ENCODE measurements around the gene VSTM2L. TPM values are rescaled to one million over a fixed set of nuclear protein-coding genes. Genes with fewer than 3 reads are reported as not detected.

VSTM2L gene
- total RNA-seq, 1 experiment from 2014 or later: 0.71 TPM

DNA sequence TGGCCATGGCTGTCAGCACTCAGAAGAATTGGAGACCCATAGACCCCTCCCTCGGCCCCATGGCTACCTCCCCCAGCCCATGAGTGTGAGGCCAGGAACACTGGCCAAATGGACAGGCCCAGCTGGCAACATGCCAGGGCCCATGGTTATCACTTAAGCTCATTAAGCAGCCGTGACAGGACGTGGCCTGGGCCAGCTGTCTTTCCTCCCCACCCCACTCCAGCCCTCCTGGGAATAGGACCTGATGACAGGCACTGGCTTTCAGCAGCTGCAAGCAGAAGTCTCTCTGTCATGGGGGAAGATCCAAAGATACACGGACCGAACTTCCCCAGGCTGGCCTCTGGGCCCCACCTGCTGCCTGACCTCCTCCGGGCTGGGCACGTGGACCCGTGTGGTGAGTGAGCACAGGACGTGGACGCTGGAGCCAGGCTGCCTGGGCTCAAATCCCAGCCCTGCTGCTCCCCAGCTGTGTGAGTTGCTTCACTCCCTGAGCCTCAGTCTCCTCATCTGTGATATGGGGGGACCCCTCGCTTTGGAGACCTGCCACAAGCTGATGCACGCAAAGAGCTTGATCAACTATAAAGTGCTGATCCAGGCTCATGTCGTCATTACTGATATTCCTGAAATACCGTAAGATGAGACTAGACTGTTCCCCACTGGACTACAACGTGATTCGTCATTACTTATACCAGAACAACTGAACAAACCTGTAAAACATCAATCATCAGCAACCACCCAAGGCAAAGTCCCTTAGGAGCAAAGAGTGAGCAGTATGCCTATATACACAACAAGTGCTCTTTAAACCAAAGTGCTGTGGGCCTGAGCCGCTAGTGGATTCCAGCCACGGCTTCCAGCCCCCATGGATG lies 22.0 kb upstream of the VSTM2L start:
- H3K4me1 Mint-ChIP-seq (ENCODE audit: low read depth, unreplicated experiment): no peaks in the 10 kb centered on the region
- peaks cover 22% of the 10 kb centered on the region for H3K27me3 Mint-ChIP-seq (ENCODE audit: unreplicated experiment)
- no peak overlapping the region for H3K27ac Mint-ChIP-seq (ENCODE audit: unreplicated experiment)
- TF ChIP-seq, protein P1, sequence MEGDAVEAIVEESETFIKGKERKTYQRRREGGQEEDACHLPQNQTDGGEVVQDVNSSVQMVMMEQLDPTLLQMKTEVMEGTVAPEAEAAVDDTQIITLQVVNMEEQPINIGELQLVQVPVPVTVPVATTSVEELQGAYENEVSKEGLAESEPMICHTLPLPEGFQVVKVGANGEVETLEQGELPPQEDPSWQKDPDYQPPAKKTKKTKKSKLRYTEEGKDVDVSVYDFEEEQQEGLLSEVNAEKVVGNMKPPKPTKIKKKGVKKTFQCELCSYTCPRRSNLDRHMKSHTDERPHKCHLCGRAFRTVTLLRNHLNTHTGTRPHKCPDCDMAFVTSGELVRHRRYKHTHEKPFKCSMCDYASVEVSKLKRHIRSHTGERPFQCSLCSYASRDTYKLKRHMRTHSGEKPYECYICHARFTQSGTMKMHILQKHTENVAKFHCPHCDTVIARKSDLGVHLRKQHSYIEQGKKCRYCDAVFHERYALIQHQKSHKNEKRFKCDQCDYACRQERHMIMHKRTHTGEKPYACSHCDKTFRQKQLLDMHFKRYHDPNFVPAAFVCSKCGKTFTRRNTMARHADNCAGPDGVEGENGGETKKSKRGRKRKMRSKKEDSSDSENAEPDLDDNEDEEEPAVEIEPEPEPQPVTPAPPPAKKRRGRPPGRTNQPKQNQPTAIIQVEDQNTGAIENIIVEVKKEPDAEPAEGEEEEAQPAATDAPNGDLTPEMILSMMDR (IDR thresholded peaks at IDR 0.05; ENCODE audit: unreplicated experiment): no peak
- no peak for DNase-seq
- H3K36me3 Mint-ChIP-seq (ENCODE audit: insufficient read depth, unreplicated experiment): peaks cover 3% of the 10 kb centered on the region
- intact Hi-C loops (cut with micrococcal nuclease; ENCODE audit: unreplicated experiment): no loop called here
- no peaks in the 10 kb centered on the region for H3K9me3 Mint-ChIP-seq (ENCODE audit: low read depth, unreplicated experiment)
- no peak overlapping the region for H3K4me3 Mint-ChIP-seq (ENCODE audit: low read depth, unreplicated experiment)
- CTCF ChIA-PET: interaction anchor here (0.6 kb wide), 2 partner anchors 292 to 362 kb away, joined by 3 to 4 read pairs; no protein-coding TSS in a partner anchor
- BruUV-seq (replicated peaks): no TSS peak

DNA sequence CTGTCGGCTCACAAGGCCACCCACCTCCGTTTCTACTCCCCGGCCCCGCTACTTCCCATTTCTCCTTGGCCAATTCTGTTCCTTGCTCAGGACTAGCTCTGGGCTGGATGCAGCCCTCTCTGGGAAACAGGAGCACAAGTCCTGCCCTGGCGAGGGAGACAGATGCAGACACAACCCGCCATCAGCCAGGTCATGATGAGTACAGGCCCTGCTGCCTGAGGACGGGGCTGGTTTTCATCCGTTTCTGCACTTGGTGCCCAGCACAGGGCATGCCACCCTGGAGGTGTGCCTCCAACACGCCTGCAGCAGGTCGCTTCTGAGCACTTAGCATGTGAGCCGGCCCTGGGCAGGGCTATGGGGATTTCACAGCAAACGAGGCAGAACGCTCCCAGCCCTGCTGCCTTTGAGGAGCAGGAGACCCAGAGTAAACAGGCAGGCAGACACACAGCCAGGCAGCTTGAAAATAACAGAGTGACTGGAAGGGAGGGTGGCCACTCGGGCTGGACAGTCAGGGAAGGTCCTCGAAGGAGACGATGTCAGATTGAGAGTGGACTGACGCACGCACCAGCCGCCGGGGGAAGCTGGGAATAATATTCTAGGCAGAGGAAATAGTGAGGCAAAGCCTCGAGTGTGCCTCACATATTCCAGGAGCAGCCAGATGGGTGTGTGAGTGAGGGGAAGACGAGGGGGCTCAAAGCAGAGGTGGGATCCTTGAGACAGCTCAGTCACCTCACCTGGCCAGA lies 21.2 kb upstream of the VSTM2L start:
- H3K27ac Mint-ChIP-seq (ENCODE audit: unreplicated experiment): no peak overlapping the region
- CTCF ChIA-PET: no interaction called here
- H3K4me3 Mint-ChIP-seq (ENCODE audit: low read depth, unreplicated experiment): no peak overlapping the region
- H3K36me3 Mint-ChIP-seq (ENCODE audit: insufficient read depth, unreplicated experiment): no peaks in the 10 kb centered on the region
- intact Hi-C loops (cut with micrococcal nuclease; ENCODE audit: unreplicated experiment): no loop called here
- H3K27me3 Mint-ChIP-seq (ENCODE audit: unreplicated experiment): peaks cover 22% of the 10 kb centered on the region
- TF ChIP-seq, protein P1 (IDR thresholded peaks at IDR 0.05; ENCODE audit: unreplicated experiment): no peak
- no peaks in the 10 kb centered on the region for H3K9me3 Mint-ChIP-seq (ENCODE audit: low read depth, unreplicated experiment)
- H3K4me1 Mint-ChIP-seq (ENCODE audit: low read depth, unreplicated experiment): no peaks in the 10 kb centered on the region
- DNase-seq: no peak
- BruUV-seq (replicated peaks): no TSS peak

DNA sequence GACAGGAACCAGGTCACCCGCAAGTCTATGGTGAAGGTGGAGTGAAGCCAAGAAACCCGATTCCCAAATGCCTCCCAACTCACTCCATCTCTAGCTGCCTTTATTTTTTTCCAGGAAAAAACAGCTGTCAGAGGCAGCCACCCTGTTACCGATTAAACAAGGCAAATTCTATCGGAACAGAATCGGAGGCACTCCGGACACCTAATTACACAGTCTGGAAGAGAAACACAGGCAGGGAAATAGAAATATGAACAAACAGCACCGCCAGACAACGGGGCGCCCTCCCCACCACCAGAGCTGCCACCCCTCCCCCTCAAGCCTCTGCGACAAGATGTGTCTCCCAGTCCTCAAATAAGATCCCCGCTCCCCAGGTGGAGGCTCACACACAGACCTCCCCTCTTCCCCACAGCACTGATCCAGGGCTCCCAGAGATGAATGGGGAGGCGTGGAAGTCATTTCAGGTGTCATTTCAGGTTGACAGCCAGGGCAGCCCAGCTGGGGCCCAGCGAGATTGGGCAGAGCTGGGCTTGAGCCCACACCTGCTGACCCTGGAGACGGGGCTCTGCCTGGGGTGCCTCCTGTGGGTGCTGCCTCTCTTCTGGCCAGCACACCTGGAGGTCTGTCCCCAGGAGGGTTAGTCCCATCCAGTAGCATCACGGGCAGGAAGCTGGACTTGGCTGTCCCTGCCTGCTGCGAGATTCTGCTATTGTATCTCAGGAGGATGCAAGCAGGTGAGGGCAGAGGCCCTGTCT lies 19.8 kb upstream of the VSTM2L start:
- peaks cover 35% of the 10 kb centered on the region for H3K27me3 Mint-ChIP-seq (ENCODE audit: unreplicated experiment)
- H3K36me3 Mint-ChIP-seq (ENCODE audit: insufficient read depth, unreplicated experiment): no peaks in the 10 kb centered on the region
- TF ChIP-seq, protein P1 (IDR thresholded peaks at IDR 0.05; ENCODE audit: unreplicated experiment): no peak
- H3K27ac Mint-ChIP-seq (ENCODE audit: unreplicated experiment): no peak overlapping the region
- CTCF ChIA-PET: no interaction called here
- no peak for DNase-seq
- intact Hi-C loops (cut with micrococcal nuclease; ENCODE audit: unreplicated experiment): no loop called here
- no peaks in the 10 kb centered on the region for H3K9me3 Mint-ChIP-seq (ENCODE audit: low read depth, unreplicated experiment)
- no peaks in the 10 kb centered on the region for H3K4me1 Mint-ChIP-seq (ENCODE audit: low read depth, unreplicated experiment)
- BruUV-seq (replicated peaks): no TSS peak
- H3K4me3 Mint-ChIP-seq (ENCODE audit: low read depth, unreplicated experiment): no peak overlapping the region

DNA sequence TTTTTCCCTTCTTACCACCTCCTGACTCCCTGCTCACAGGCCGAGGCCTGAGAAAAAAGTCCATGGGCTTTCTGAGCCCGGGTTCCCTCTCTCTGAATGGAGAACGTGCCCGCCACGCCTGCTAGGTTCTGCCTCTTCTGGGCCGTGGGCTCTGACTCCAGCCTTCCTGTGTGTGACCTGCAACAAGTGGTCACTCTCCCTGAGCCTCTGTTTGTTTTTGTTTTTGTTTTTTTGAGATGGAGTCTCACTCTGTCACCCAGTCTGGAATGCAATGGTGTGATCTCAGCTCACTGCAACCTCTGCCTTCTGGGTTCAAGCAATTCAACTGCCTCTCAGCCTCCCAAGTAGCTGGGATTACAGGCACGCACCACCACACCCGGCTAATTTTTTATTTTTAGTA lies 17.9 kb upstream of the VSTM2L start:
- DNase-seq: no peak
- H3K4me3 Mint-ChIP-seq (ENCODE audit: low read depth, unreplicated experiment): no peak overlapping the region
- H3K36me3 Mint-ChIP-seq (ENCODE audit: insufficient read depth, unreplicated experiment): no peaks in the 10 kb centered on the region
- no TSS peak for BruUV-seq (replicated peaks)
- intact Hi-C loops (cut with micrococcal nuclease; ENCODE audit: unreplicated experiment): no loop called here
- no peaks in the 10 kb centered on the region for H3K4me1 Mint-ChIP-seq (ENCODE audit: low read depth, unreplicated experiment)
- TF ChIP-seq, protein P1 (IDR thresholded peaks at IDR 0.05; ENCODE audit: unreplicated experiment): no peak
- peaks cover 46% of the 10 kb centered on the region for H3K27me3 Mint-ChIP-seq (ENCODE audit: unreplicated experiment)
- no peak overlapping the region for H3K27ac Mint-ChIP-seq (ENCODE audit: unreplicated experiment)
- CTCF ChIA-PET: no interaction called here
- H3K9me3 Mint-ChIP-seq (ENCODE audit: low read depth, unreplicated experiment): no peaks in the 10 kb centered on the region
